Stimulated activated effector memory CD8-positive, alpha-beta T cell treated with anti-CD3 and anti-CD28 coated beads, Interleukin-12 subunit alpha, Interleukin-12 subunit beta, amount 100 ng/mL, for 72 hours (primary cell): Measurements from ENCODE around the gene WDR59.
"Not testable (repeated sequence)": the region's sequence is repeated elsewhere in the genome, so short reads cannot be mapped to it uniquely, and the experiment has no call there.

Experiments used
- ATAC-seq: fragments of 150-1000 bp; cut with Tn5 transposase; 2 replicates; pipeline ENCODE4 v1.10.0; 2021
- DNase-seq, 2 donors: peaks; one replicate each; pipeline ENCODE4 v3.0.0; 2021 to 2022; ENCODE audit warnings: low spot score in 2 of 2
- H3K27ac Mint-ChIP-seq: one replicate; pipeline ENCODE4 v1.8.0; 2022; ENCODE audit warnings: mild to moderate bottlenecking, mixed read lengths
- H3K36me3 Mint-ChIP-seq: one replicate; pipeline ENCODE4 v1.8.0; 2022; ENCODE audit warnings: mild to moderate bottlenecking, mixed read lengths
- H3K4me1 Mint-ChIP-seq: one replicate; pipeline ENCODE4 v1.8.0; 2022; ENCODE audit warnings: mixed read lengths
- H3K4me3 Mint-ChIP-seq: one replicate; pipeline ENCODE4 v1.8.0; 2022; ENCODE audit warnings: mild to moderate bottlenecking, mixed read lengths
- H3K9me3 Mint-ChIP-seq: one replicate; pipeline ENCODE4 v1.8.0; 2022; ENCODE audit warnings: mixed read lengths

WDR59 gene

GRCh38 chr16:74984529-74985296 lies at the start of gene WDR59:
Gene WDR59, minus strand, starts transcription at chr16:74985123. Its CDS starts 106 bp downstream, at chr16:74985017.
- peak within 1 kb of the TSS; percentile 87 for H3K4me3 Mint-ChIP-seq
- no peaks in the 10 kb centered on the region for H3K9me3 Mint-ChIP-seq
- peak; percentile 99 for ATAC-seq
- peak; percentile 92 to 98 for DNase-seq
- H3K4me1 Mint-ChIP-seq = peaks cover 28% of the 10 kb centered on the region
- peaks cover 13% of the 10 kb centered on the region for H3K36me3 Mint-ChIP-seq
- peak within 1 kb of the TSS; percentile 95 for H3K27ac Mint-ChIP-seq

GRCh38 chr16:75032655-75033054 lies 47.7 kb upstream of the WDR59 start:
- Mint-ChIP-seq H3K36me3 (no peaks in the 10 kb centered on the region), H3K27ac (no peak overlapping the region), H3K4me1 (peaks cover 6% of the 10 kb centered on the region), H3K9me3 (peaks cover 2% of the 10 kb centered on the region), H3K4me3 (no peak overlapping the region)
- DNase-seq (no peak), ATAC-seq (no peak)

GRCh38 chr16:75029854-75030253 lies 44.9 kb upstream of the WDR59 start:
- no peak for DNase-seq
- H3K4me3 Mint-ChIP-seq = no peak overlapping the region
- no peak overlapping the region for H3K27ac Mint-ChIP-seq
- H3K4me1 Mint-ChIP-seq = peaks cover 6% of the 10 kb centered on the region
- peak; percentile 79 for ATAC-seq
- H3K9me3 Mint-ChIP-seq = no peaks in the 10 kb centered on the region
- no peaks in the 10 kb centered on the region for H3K36me3 Mint-ChIP-seq

GRCh38 chr16:75028544-75029135 lies 43.7 kb upstream of the WDR59 start:
- Mint-ChIP-seq H3K9me3 (no peaks in the 10 kb centered on the region), H3K27ac (no peak overlapping the region), H3K4me3 (no peak overlapping the region), H3K36me3 (no peaks in the 10 kb centered on the region), H3K4me1 (peaks cover 15% of the 10 kb centered on the region)
- DNase-seq = no peak
- no peak for ATAC-seq

GRCh38 chr16:75027520-75028300 lies 42.8 kb upstream of the WDR59 start:
- no peaks in the 10 kb centered on the region for H3K9me3 Mint-ChIP-seq
- peaks cover 21% of the 10 kb centered on the region for H3K4me1 Mint-ChIP-seq
- H3K27ac Mint-ChIP-seq = no peak overlapping the region
- H3K4me3 Mint-ChIP-seq = no peak overlapping the region
- ATAC-seq (no peak), DNase-seq (no peak)
- no peaks in the 10 kb centered on the region for H3K36me3 Mint-ChIP-seq

- H3K9me3 Mint-ChIP-seq = peaks cover under 1% of the 10 kb centered on the region
- ATAC-seq = no peak
- no peak for DNase-seq
- H3K4me3 Mint-ChIP-seq = no peak overlapping the region
- H3K4me1 Mint-ChIP-seq = peaks cover 24% of the 10 kb centered on the region
- no peak overlapping the region for H3K27ac Mint-ChIP-seq
- H3K36me3 Mint-ChIP-seq = no peaks in the 10 kb centered on the region
Observed at GRCh38 chr16:75026892-75027391, 42.0 kb upstream of the WDR59 start.

GRCh38 chr16:75026239-75026891 lies 41.4 kb upstream of the WDR59 start:
- not testable (repeated sequence) for ATAC-seq, H3K9me3 Mint-ChIP-seq

GRCh38 chr16:75025761-75026160 lies 40.8 kb upstream of the WDR59 start:
- DNase-seq (no peak), ATAC-seq (no peak)
- no peak overlapping the region for H3K27ac Mint-ChIP-seq
- H3K36me3 Mint-ChIP-seq = peaks cover 8% of the 10 kb centered on the region
- no peak overlapping the region for H3K4me3 Mint-ChIP-seq
- H3K4me1 Mint-ChIP-seq = peaks cover 33% of the 10 kb centered on the region
- peaks cover 9% of the 10 kb centered on the region for H3K9me3 Mint-ChIP-seq

More at GRCh38 chr16:75026239-75026891, 41.4 kb upstream of the WDR59 start:
- peaks cover 27% of the 10 kb centered on the region for H3K4me1 Mint-ChIP-seq
- not testable (repeated sequence) for H3K36me3 Mint-ChIP-seq, DNase-seq, H3K4me3 Mint-ChIP-seq, H3K27ac Mint-ChIP-seq

- ATAC-seq (no peak), DNase-seq (no peak)
- Mint-ChIP-seq H3K36me3 (peaks cover 8% of the 10 kb centered on the region), H3K4me1 (peaks cover 28% of the 10 kb centered on the region), H3K27ac (peak overlapping the region; percentile 15), H3K4me3 (no peak overlapping the region), H3K9me3 (peaks cover 9% of the 10 kb centered on the region)
Observed at GRCh38 chr16:75024594-75024993, 39.7 kb upstream of the WDR59 start.

GRCh38 chr16:75024182-75024581 lies 39.3 kb upstream of the WDR59 start:
- Mint-ChIP-seq H3K9me3 (peaks cover 9% of the 10 kb centered on the region), H3K4me1 (peaks cover 28% of the 10 kb centered on the region), H3K36me3 (peaks cover 8% of the 10 kb centered on the region), H3K4me3 (no peak overlapping the region), H3K27ac (peak overlapping the region; percentile 15)
- DNase-seq (no peak), ATAC-seq (no peak)

- DNase-seq (no peak), ATAC-seq (peak; percentile 11)
- Mint-ChIP-seq H3K4me1 (peaks cover 37% of the 10 kb centered on the region), H3K36me3 (peaks cover 8% of the 10 kb centered on the region), H3K27ac (no peak overlapping the region), H3K4me3 (no peak overlapping the region), H3K9me3 (peaks cover 9% of the 10 kb centered on the region)
Observed at GRCh38 chr16:75023009-75023408, 38.1 kb upstream of the WDR59 start.

GRCh38 chr16:75022567-75022966 lies 37.6 kb upstream of the WDR59 start:
- no peak for DNase-seq
- H3K36me3 Mint-ChIP-seq = peaks cover 8% of the 10 kb centered on the region
- peaks cover 41% of the 10 kb centered on the region for H3K4me1 Mint-ChIP-seq
- no peak for ATAC-seq
- H3K4me3 Mint-ChIP-seq = no peak overlapping the region
- H3K27ac Mint-ChIP-seq = no peak overlapping the region
- H3K9me3 Mint-ChIP-seq = peaks cover 9% of the 10 kb centered on the region

- Mint-ChIP-seq H3K9me3 (peaks cover 9% of the 10 kb centered on the region), H3K36me3 (peaks cover 8% of the 10 kb centered on the region), H3K4me1 (peaks cover 43% of the 10 kb centered on the region), H3K4me3 (no peak overlapping the region), H3K27ac (no peak overlapping the region)
- DNase-seq (no peak), ATAC-seq (no peak)
Observed at GRCh38 chr16:75021410-75021809, 36.5 kb upstream of the WDR59 start.

GRCh38 chr16:75019586-75019985 lies 34.7 kb upstream of the WDR59 start:
- Mint-ChIP-seq H3K9me3 (peaks cover 9% of the 10 kb centered on the region), H3K4me3 (no peak overlapping the region), H3K36me3 (peaks cover 8% of the 10 kb centered on the region), H3K4me1 (peaks cover 42% of the 10 kb centered on the region), H3K27ac (no peak overlapping the region)
- DNase-seq = no peak
- no peak for ATAC-seq

- no peak overlapping the region for H3K4me3 Mint-ChIP-seq
- DNase-seq = no peak
- H3K4me1 Mint-ChIP-seq = peaks cover 36% of the 10 kb centered on the region
- H3K27ac Mint-ChIP-seq = no peak overlapping the region
- peak; percentile 49 for ATAC-seq
- H3K9me3 Mint-ChIP-seq = peaks cover 9% of the 10 kb centered on the region
- peaks cover 8% of the 10 kb centered on the region for H3K36me3 Mint-ChIP-seq
Observed at GRCh38 chr16:75019007-75019406, 34.1 kb upstream of the WDR59 start.
